ENCODE data around the gene LAMA4. TPM values are rescaled to one million over a fixed set of nuclear protein-coding genes. Genes with fewer than 3 reads are reported as not detected.

The LAMA4 gene
- total and polyA plus RNA-seq, 4 donors = 2.1 to 6.0 (median 3.5) TPM

- Histone ChIP-seq H3K36me3 (ENCODE audit: control insufficient read depth in 4 of 4, insufficient read depth in 3 of 4, low read depth in 1 of 4, low read length in 3 of 4) (no peaks in the 10 kb centered on the region), H3K4me3 (ENCODE audit: low read depth in 1 of 3, low read length in 3 of 3) (no peak overlapping the region), H3K27me3 (ENCODE audit: control insufficient read depth in 4 of 4, insufficient read depth in 4 of 4, low read length in 3 of 4) (no peaks in the 10 kb centered on the region), H3K27ac (ENCODE audit: low read depth in 1 of 2, low read length in 2 of 2) (no peak overlapping the region), H3K9ac (ENCODE audit: low read depth in 1 of 2, low read length in 2 of 2) (no peak overlapping the region), H3K9me3 (ENCODE audit: control insufficient read depth in 4 of 4, low read length in 3 of 4) (no peaks in the 10 kb centered on the region), H3K4me1 (ENCODE audit: control insufficient read depth in 4 of 4, insufficient read depth in 4 of 4, low read length in 3 of 4) (peaks cover 0 to 8% (median 6%) of the 10 kb centered on the region in 4 donors)
- no peak for DNase-seq (ENCODE audit: low spot score)
- TF ChIP-seq, protein P1, sequence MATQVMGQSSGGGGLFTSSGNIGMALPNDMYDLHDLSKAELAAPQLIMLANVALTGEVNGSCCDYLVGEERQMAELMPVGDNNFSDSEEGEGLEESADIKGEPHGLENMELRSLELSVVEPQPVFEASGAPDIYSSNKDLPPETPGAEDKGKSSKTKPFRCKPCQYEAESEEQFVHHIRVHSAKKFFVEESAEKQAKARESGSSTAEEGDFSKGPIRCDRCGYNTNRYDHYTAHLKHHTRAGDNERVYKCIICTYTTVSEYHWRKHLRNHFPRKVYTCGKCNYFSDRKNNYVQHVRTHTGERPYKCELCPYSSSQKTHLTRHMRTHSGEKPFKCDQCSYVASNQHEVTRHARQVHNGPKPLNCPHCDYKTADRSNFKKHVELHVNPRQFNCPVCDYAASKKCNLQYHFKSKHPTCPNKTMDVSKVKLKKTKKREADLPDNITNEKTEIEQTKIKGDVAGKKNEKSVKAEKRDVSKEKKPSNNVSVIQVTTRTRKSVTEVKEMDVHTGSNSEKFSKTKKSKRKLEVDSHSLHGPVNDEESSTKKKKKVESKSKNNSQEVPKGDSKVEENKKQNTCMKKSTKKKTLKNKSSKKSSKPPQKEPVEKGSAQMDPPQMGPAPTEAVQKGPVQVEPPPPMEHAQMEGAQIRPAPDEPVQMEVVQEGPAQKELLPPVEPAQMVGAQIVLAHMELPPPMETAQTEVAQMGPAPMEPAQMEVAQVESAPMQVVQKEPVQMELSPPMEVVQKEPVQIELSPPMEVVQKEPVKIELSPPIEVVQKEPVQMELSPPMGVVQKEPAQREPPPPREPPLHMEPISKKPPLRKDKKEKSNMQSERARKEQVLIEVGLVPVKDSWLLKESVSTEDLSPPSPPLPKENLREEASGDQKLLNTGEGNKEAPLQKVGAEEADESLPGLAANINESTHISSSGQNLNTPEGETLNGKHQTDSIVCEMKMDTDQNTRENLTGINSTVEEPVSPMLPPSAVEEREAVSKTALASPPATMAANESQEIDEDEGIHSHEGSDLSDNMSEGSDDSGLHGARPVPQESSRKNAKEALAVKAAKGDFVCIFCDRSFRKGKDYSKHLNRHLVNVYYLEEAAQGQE (IDR thresholded peaks at IDR 0.05) = no peak
- TF ChIP-seq MAX (IDR thresholded peaks at IDR 0.05) (no peak), SP1 (IDR thresholded peaks at IDR 0.05) (no peak), GABPA (IDR thresholded peaks at IDR 0.05 in 1 of 2, conservative IDR thresholded peaks at IDR 0.05 in 1 of 2) (no peak), TAF1 (conservative IDR thresholded peaks at IDR 0.05) (no peak), ZBTB33 (IDR thresholded peaks at IDR 0.05) (no peak), NR2F2 (IDR thresholded peaks at IDR 0.05) (no peak), FOXA2 (IDR thresholded peaks at IDR 0.05) (no peak), HNF4A (conservative IDR thresholded peaks at IDR 0.05) (no peak), RAD21 (IDR thresholded peaks at IDR 0.05) (peak; percentile 97 to 98), RXRA (IDR thresholded peaks at IDR 0.05) (no peak)
- TF ChIP-seq, protein P2, sequence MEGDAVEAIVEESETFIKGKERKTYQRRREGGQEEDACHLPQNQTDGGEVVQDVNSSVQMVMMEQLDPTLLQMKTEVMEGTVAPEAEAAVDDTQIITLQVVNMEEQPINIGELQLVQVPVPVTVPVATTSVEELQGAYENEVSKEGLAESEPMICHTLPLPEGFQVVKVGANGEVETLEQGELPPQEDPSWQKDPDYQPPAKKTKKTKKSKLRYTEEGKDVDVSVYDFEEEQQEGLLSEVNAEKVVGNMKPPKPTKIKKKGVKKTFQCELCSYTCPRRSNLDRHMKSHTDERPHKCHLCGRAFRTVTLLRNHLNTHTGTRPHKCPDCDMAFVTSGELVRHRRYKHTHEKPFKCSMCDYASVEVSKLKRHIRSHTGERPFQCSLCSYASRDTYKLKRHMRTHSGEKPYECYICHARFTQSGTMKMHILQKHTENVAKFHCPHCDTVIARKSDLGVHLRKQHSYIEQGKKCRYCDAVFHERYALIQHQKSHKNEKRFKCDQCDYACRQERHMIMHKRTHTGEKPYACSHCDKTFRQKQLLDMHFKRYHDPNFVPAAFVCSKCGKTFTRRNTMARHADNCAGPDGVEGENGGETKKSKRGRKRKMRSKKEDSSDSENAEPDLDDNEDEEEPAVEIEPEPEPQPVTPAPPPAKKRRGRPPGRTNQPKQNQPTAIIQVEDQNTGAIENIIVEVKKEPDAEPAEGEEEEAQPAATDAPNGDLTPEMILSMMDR (IDR thresholded peaks at IDR 0.05; ENCODE audit: low read depth, low read length, missing input control) = peak; percentile 73
- WGBS = 61% methylated on average over 6 of the region's 6 CpGs
Measured at GRCh38 chr6:112180095-112180820, 74.1 kb downstream of the LAMA4 start.

- Histone ChIP-seq H3K36me3 (ENCODE audit: control insufficient read depth in 4 of 4, insufficient read depth in 3 of 4, low read depth in 1 of 4, low read length in 3 of 4) (no peaks in the 10 kb centered on the region), H3K9me3 (ENCODE audit: control insufficient read depth in 4 of 4, low read length in 3 of 4) (no peaks in the 10 kb centered on the region), H3K4me3 (ENCODE audit: low read depth in 1 of 3, low read length in 3 of 3) (no peak overlapping the region), H3K4me1 (ENCODE audit: control insufficient read depth in 4 of 4, insufficient read depth in 4 of 4, low read length in 3 of 4) (peaks cover 0 to 8% (median 6%) of the 10 kb centered on the region in 4 donors), H3K9ac (ENCODE audit: low read depth in 1 of 2, low read length in 2 of 2) (no peak overlapping the region), H3K27me3 (ENCODE audit: control insufficient read depth in 4 of 4, insufficient read depth in 4 of 4, low read length in 3 of 4) (no peaks in the 10 kb centered on the region), H3K27ac (ENCODE audit: low read depth in 1 of 2, low read length in 2 of 2) (no peak overlapping the region)
- no peak for DNase-seq (ENCODE audit: low spot score)
- WGBS = 75% methylated on average over 3 of the region's 3 CpGs
- TF ChIP-seq MAX (IDR thresholded peaks at IDR 0.05) (no peak), FOXA2 (IDR thresholded peaks at IDR 0.05) (no peak), RAD21 (IDR thresholded peaks at IDR 0.05) (no peak), HNF4G (IDR thresholded peaks at IDR 0.05) (no peak), YY1 (IDR thresholded peaks at IDR 0.05) (no peak), SP1 (IDR thresholded peaks at IDR 0.05) (no peak), JUND (IDR thresholded peaks at IDR 0.05) (no peak), RXRA (IDR thresholded peaks at IDR 0.05) (no peak), GABPA (IDR thresholded peaks at IDR 0.05 in 1 of 2, conservative IDR thresholded peaks at IDR 0.05 in 1 of 2) (no peak), TAF1 (conservative IDR thresholded peaks at IDR 0.05) (no peak), ZBTB33 (IDR thresholded peaks at IDR 0.05) (no peak), EGR1 (IDR thresholded peaks at IDR 0.05; ENCODE audit: low read depth in 2 of 2) (no peak), ATF3 (IDR thresholded peaks at IDR 0.05) (no peak), NR2F2 (IDR thresholded peaks at IDR 0.05) (no peak), HNF4A (conservative IDR thresholded peaks at IDR 0.05) (no peak), FOXA1 (IDR thresholded peaks at IDR 0.05) (no peak)
- TF ChIP-seq, protein P2 (IDR thresholded peaks at IDR 0.05; ENCODE audit: low read depth, low read length, missing input control) = no peak
Measured at GRCh38 chr6:112179631-112180030, 74.7 kb downstream of the LAMA4 start.

All from liver (tissue), 9 donors.